Stimulated activated memory B cell treated with anti-CD40 and anti-IgM and Interleukin-4, amounts not matched to agents 10 μg/mL and 1 μg/mL and 100 μg/mL, for 72 hours (primary cell): ENCODE data around the gene SERP1.
"Not testable (repeated sequence)": the region's sequence is repeated elsewhere in the genome, so short reads cannot be mapped to it uniquely, and the experiment has no call there.

Experiments used
- ATAC-seq: fragments of 150-1000 bp; cut with Tn5 transposase; 2 replicates; pipeline ENCODE4 v1.10.0; 2021
- H3K27ac Mint-ChIP-seq: one replicate; pipeline ENCODE4 v1.8.0; 2022; ENCODE audit warnings: mild to moderate bottlenecking, mixed read lengths
- H3K27me3 Mint-ChIP-seq: one replicate; pipeline ENCODE4 v1.8.0; 2022; ENCODE audit warnings: mixed read lengths
- H3K36me3 Mint-ChIP-seq: one replicate; pipeline ENCODE4 v1.8.0; 2022; ENCODE audit warnings: mixed read lengths
- H3K4me1 Mint-ChIP-seq: one replicate; pipeline ENCODE4 v1.8.0; 2022; ENCODE audit warnings: mixed read lengths
- H3K4me3 Mint-ChIP-seq: one replicate; pipeline ENCODE4 v1.8.0; 2022; ENCODE audit warnings: mild to moderate bottlenecking, moderate library complexity, mixed read lengths
- H3K9me3 Mint-ChIP-seq: one replicate; pipeline ENCODE4 v1.8.0; 2022; ENCODE audit warnings: mixed read lengths

The SERP1 gene

GRCh38 chr3:150519026-150519425 is 27.3 kb downstream of the SERP1 start:
- no peak for ATAC-seq
- no peaks in the 10 kb centered on the region for H3K4me1 Mint-ChIP-seq

GRCh38 chr3:150515210-150515609 is 31.1 kb downstream of the SERP1 start:
- ATAC-seq = no peak
- Mint-ChIP-seq H3K27ac (no peak overlapping the region), H3K27me3 (peaks cover 19% of the 10 kb centered on the region), H3K9me3 (peaks cover 12% of the 10 kb centered on the region), H3K36me3 (peaks cover 6% of the 10 kb centered on the region), H3K4me1 (no peaks in the 10 kb centered on the region), H3K4me3 (no peak overlapping the region)

More at GRCh38 chr3:150519026-150519425, 27.3 kb downstream of the SERP1 start:
- peaks cover 19% of the 10 kb centered on the region for H3K27me3 Mint-ChIP-seq
- peaks cover 6% of the 10 kb centered on the region for H3K36me3 Mint-ChIP-seq
- peaks cover 12% of the 10 kb centered on the region for H3K9me3 Mint-ChIP-seq
- H3K4me3 Mint-ChIP-seq = no peak overlapping the region
- H3K27ac Mint-ChIP-seq = no peak overlapping the region

GRCh38 chr3:150511122-150511821 is 35.0 kb downstream of the SERP1 start:
- no peaks in the 10 kb centered on the region for H3K4me1 Mint-ChIP-seq
- H3K36me3 Mint-ChIP-seq = peaks cover 11% of the 10 kb centered on the region
- H3K27ac Mint-ChIP-seq = no peak overlapping the region
- no peak for ATAC-seq
- H3K9me3 Mint-ChIP-seq = peaks cover 11% of the 10 kb centered on the region
- H3K4me3 Mint-ChIP-seq = no peak overlapping the region
- peaks cover 47% of the 10 kb centered on the region for H3K27me3 Mint-ChIP-seq

GRCh38 chr3:150509780-150510179 is 36.5 kb downstream of the SERP1 start:
- peaks cover 8% of the 10 kb centered on the region for H3K9me3 Mint-ChIP-seq
- H3K4me1 Mint-ChIP-seq = no peaks in the 10 kb centered on the region
- ATAC-seq = no peak
- peaks cover 11% of the 10 kb centered on the region for H3K36me3 Mint-ChIP-seq
- H3K27ac Mint-ChIP-seq = no peak overlapping the region
- H3K4me3 Mint-ChIP-seq = no peak overlapping the region
- H3K27me3 Mint-ChIP-seq = peaks cover 54% of the 10 kb centered on the region

- peaks cover 68% of the 10 kb centered on the region for H3K27me3 Mint-ChIP-seq
- no peak for ATAC-seq
- no peak overlapping the region for H3K27ac Mint-ChIP-seq
- H3K4me3 Mint-ChIP-seq = no peak overlapping the region
- peaks cover 11% of the 10 kb centered on the region for H3K36me3 Mint-ChIP-seq
- H3K4me1 Mint-ChIP-seq = no peaks in the 10 kb centered on the region
- H3K9me3 Mint-ChIP-seq = peaks cover 8% of the 10 kb centered on the region
Measured at GRCh38 chr3:150508401-150508800, 37.9 kb downstream of the SERP1 start.

GRCh38 chr3:150504483-150504882 is 41.8 kb downstream of the SERP1 start:
- H3K36me3 Mint-ChIP-seq = peaks cover 20% of the 10 kb centered on the region
- no peak overlapping the region for H3K4me3 Mint-ChIP-seq
- no peak for ATAC-seq
- peaks cover 7% of the 10 kb centered on the region for H3K4me1 Mint-ChIP-seq
- peaks cover 17% of the 10 kb centered on the region for H3K9me3 Mint-ChIP-seq
- no peak overlapping the region for H3K27ac Mint-ChIP-seq
- peaks cover 58% of the 10 kb centered on the region for H3K27me3 Mint-ChIP-seq

- H3K4me3 Mint-ChIP-seq = no peak overlapping the region
- H3K36me3 Mint-ChIP-seq = peaks cover 24% of the 10 kb centered on the region
- no peak overlapping the region for H3K27ac Mint-ChIP-seq
- H3K4me1 Mint-ChIP-seq = peaks cover 7% of the 10 kb centered on the region
- no peak for ATAC-seq
- H3K27me3 Mint-ChIP-seq = peaks cover 52% of the 10 kb centered on the region
- peaks cover 17% of the 10 kb centered on the region for H3K9me3 Mint-ChIP-seq
Measured at GRCh38 chr3:150503402-150504099, 42.7 kb downstream of the SERP1 start.

GRCh38 chr3:150500960-150501359 is 45.3 kb downstream of the SERP1 start:
- Mint-ChIP-seq H3K36me3 (peaks cover 13% of the 10 kb centered on the region), H3K27me3 (peaks cover 30% of the 10 kb centered on the region)
- H3K4me1 Mint-ChIP-seq, H3K27ac Mint-ChIP-seq, H3K4me3 Mint-ChIP-seq, H3K9me3 Mint-ChIP-seq, ATAC-seq: not testable (repeated sequence)

- no peak for ATAC-seq
- Mint-ChIP-seq H3K27ac (no peak overlapping the region), H3K4me3 (no peak overlapping the region), H3K4me1 (peaks cover 7% of the 10 kb centered on the region), H3K9me3 (peaks cover 10% of the 10 kb centered on the region), H3K27me3 (peaks cover 12% of the 10 kb centered on the region), H3K36me3 (peaks cover 13% of the 10 kb centered on the region)
Measured at GRCh38 chr3:150497956-150498355, 48.3 kb downstream of the SERP1 start.

- no peaks in the 10 kb centered on the region for H3K4me1 Mint-ChIP-seq
- no peak for ATAC-seq
- H3K4me3 Mint-ChIP-seq = no peak overlapping the region
- peaks cover 9% of the 10 kb centered on the region for H3K27me3 Mint-ChIP-seq
- H3K9me3 Mint-ChIP-seq = peaks cover under 1% of the 10 kb centered on the region
- peaks cover 4% of the 10 kb centered on the region for H3K36me3 Mint-ChIP-seq
- no peak overlapping the region for H3K27ac Mint-ChIP-seq
Measured at GRCh38 chr3:150495563-150496168, 50.6 kb downstream of the SERP1 start.

GRCh38 chr3:150495149-150495548 is 51.1 kb downstream of the SERP1 start:
- Mint-ChIP-seq H3K36me3 (peaks cover 4% of the 10 kb centered on the region), H3K9me3 (no peaks in the 10 kb centered on the region), H3K4me1 (no peaks in the 10 kb centered on the region), H3K4me3 (no peak overlapping the region), H3K27me3 (peaks cover 9% of the 10 kb centered on the region), H3K27ac (no peak overlapping the region)
- no peak for ATAC-seq

GRCh38 chr3:150494411-150494977 is 51.8 kb downstream of the SERP1 start:
- Mint-ChIP-seq H3K4me1 (no peaks in the 10 kb centered on the region), H3K27me3 (peaks cover 9% of the 10 kb centered on the region), H3K27ac (no peak overlapping the region), H3K4me3 (no peak overlapping the region), H3K36me3 (peaks cover 4% of the 10 kb centered on the region), H3K9me3 (no peaks in the 10 kb centered on the region)
- ATAC-seq = no peak
